ENCODE data around the gene ARHGEF10L.

The ARHGEF10L gene

DNA sequence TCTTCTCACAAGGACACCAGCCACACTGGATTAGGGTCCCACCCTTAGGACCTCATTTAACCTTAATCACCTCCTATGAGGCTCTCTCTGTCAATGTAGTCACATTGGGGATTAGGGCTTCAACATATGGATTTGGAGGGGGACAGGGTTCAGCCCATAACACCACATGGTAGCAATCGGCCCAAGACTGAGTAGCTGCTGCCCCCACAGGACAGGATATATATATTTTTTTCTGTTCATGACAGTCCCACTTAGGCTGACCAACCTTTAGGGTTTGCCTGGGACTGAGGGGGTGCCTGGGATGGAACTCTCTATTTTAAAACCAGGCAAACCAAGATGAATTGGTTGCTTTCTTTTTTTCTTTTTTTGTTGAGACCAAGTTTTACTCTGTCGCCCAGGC lies 207.4 kb downstream of the ARHGEF10L start:
- no peak for DNase-seq

All from 8988T (cell line).